ENCODE results near the gene FIS1. TPM values are rescaled to one million over a fixed set of nuclear protein-coding genes. Genes with fewer than 3 reads are reported as not detected.
"Not testable (repeated sequence)": the region's sequence is repeated elsewhere in the genome, so short reads cannot be mapped to it uniquely, and the experiment has no call there.

FIS1 gene
- total RNA-seq, 1 experiment from 2014 or later = 239 TPM

- peak; percentile 17 for DNase-seq (ENCODE audit: low read depth)
Measured at GRCh38 chr7:101258243-101258731, 13.4 kb upstream of the FIS1 start.

- no peak for DNase-seq (ENCODE audit: low read depth)
Measured at GRCh38 chr7:101255796-101256195, 10.9 kb upstream of the FIS1 start.

DNA sequence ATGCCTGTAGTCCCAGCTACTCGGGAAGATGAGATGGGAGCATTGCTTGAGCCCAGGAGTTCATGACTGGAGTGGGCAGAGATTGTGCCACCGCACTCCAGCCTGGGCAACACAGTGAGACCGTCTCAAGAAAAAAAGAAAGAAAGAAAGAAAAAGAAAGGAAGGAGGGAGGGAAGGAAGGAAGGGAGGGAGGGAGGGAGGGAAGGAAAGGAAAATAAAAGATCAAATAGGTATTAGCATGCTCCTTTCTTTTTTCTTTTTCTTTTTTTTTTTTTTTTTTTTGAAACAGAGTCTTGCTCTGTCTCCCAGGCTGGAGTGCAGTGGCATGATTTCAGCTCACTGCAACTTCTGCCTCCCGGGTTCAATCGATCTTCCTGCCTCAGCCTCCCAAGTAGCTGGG lies 8.3 kb upstream of the FIS1 start:
- DNase-seq (ENCODE audit: low read depth) = not testable (repeated sequence)

DNA sequence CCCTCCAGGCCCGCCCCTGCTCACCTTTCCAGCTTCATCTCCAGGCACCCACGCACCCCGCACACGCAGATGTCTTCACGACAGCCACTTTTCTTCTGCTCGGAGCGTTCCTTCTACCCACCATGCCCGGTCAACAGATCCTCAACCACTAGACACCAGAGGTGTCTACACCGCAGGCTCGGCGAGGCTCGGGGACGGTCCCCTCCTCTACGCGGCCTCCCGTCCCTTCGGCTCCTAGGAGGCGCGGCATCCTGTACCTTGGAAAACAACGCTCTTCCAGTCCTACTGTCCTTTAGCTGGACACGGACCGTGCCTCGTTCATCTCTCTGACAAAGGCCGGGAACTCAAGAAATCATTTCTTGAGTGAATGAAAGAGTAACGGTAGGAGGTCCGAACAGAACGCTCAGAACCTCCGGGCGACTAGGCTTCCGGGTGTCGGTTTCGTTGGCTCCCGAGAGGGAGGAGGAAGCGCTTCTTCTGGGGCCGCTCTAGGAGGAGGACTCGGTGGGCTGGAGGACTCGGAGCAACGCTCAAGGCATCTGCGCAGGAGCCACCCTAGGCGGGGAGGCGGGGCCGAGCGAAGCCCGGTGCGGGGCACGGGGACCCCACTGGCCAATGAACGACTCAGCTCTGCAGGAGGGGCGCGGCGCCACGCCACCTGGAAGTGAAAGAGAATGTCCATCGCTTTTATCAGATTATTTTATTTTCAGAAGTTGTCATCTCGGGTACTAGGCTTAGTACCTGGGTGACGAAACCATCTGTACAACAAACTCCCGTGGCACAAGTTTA lies 7.2 kb upstream of the FIS1 start:
- peak; percentile 98 for DNase-seq (ENCODE audit: low read depth)

DNA sequence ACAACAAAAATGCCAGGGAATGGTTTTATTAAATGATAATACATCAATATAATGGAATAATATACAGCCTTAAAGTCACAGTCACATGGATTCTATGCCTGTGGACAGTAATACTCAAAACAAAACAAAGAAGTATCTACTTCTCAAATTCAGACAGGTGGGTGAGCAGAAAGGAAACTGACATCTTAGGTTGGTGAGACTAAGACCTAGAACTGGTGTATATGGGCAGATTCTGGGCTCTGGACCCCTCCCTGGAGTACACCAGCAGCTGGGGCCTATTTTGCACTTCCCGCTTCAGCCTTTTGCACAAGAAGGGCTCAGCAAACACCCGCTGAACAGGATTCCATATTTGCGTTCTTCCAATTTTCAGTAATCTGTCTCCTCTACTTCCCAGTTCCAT lies 5.4 kb upstream of the FIS1 start:
- DNase-seq (ENCODE audit: low read depth) = no peak

GRCh38 chr7:101248276-101248675 lies 3.4 kb upstream of the FIS1 start:
- no peak for DNase-seq (ENCODE audit: low read depth)

DNA sequence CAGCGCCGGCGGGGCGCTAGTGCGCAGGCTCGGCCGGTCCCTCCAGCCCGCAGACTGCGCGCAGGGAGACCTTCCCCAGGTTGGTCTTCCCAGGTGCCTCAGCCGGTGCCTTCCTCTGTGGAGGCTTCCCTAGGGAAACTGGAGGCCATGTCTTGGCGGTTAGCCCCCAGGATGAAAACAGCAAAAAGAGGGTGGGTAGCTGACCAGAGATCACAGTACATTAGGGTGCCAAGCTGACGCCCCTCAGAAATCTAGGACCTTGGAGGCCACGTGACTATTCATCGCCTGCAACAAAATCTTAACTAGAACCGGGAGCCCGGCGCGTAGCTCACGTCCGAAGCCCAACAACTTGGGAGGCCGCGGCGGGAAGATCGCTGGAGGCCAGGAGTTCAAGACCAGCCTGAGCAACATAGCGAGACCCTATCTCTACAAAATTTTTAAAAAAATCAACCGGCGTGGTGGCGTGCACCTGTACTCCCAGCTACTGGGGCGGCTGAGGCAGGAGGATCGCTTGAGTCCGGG lies 327 bp upstream of the FIS1 start:
- no peak for DNase-seq (ENCODE audit: low read depth)

GRCh38 chr7:101243646-101244374 lies 1.1 kb downstream of the FIS1 start:
- no peak for DNase-seq (ENCODE audit: low read depth)

- no peak for DNase-seq (ENCODE audit: low read depth)
Measured at GRCh38 chr7:101241443-101242349, 3.2 kb downstream of the FIS1 start.

GRCh38 chr7:101241015-101241363 lies 3.9 kb downstream of the FIS1 start:
- no peak for DNase-seq (ENCODE audit: low read depth)

GRCh38 chr7:101240226-101241014 lies 4.5 kb downstream of the FIS1 start:
- DNase-seq (ENCODE audit: low read depth) = no peak

- DNase-seq (ENCODE audit: low read depth) = no peak
Measured at GRCh38 chr7:101239951-101240220, 5.0 kb downstream of the FIS1 start.

DNA sequence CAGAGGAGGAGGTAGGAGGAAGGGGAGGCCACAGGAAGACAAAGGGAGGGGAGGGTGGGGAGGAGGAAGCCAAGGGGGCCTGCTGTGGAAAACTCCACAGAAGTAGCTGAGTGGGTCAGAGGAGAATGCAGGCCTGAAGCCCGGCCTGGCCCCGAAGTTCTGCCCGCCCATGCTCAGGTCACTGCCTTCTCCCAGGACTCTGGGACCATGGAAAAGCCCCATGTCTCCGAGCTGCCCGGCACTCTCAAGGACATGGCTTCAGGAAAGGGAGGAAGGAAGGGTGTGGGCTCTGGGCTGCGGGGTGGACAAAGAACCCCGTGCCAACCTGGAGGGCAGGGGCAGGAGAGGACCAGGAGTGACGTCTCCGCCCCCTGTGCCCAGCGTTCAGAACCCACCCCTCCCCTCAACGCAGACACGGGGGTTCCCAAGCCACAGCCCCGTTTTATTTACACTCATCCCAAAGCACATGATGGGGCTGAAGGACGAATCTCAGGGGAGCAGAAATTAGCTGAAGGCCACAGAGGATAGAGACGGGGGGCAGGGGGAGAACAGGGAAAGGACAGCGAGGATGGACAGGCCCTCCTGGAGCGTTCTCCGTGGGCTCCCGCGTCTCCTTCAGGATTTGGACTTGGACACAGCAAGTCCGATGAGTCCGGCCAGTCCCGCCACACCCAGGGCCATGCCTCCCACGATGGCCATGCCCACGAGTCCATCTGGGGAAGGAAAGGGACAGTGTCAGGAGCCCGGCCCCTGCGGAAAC lies 5.5 kb downstream of the FIS1 start:
- no peak for DNase-seq (ENCODE audit: low read depth)

DNA sequence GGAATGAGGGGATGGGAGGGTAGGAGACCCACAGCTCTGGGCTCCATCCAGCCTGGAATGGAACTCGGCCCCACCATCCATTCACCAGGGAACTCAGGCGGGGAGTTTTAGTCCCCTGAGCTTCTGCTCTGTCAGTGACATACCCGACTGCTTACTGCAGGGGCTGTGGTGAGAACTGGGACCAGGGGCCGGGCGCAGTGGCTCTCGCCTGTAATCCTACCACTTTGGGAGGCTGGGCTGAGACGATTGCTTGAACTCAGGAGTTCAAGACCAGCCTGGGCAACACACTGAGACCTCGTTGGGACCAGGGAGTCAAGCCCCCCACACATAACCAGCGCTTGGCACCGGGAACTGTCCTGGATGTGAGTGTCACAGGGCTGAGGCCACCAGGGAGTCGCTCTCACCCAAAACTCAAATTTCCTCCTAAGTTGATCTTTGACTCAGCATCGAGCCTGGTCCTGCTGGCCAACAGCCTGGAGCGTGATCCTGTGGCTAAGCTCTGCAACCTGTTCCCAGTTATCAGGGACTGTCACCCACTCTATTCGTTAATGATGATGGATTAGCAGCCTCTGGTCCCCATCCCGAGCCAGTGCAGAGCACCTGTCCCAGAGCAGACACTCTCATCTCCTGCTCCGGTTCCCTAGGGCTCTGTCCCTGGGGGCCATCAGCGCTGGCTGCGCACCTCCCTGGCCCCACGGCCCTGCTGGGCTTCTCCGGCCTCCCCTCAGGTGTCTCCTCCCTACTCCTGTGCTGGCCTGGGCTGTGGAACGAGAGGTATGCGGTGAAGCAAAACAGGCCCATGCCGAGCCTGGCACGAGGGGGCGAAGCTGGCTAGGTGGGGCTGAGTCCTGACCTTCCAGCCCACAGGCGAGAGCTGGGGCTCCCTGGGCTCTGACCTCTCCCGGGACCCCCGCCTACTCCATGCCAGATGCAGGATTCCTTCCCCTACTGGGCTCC lies 6.4 kb downstream of the FIS1 start:
- DNase-seq (ENCODE audit: low read depth) = no peak

GRCh38 chr7:101237206-101238067 lies 7.4 kb downstream of the FIS1 start, which contains the start of gene CLDN15:
Gene CLDN15, minus strand, starts transcription at chr7:101237802. Its CDS starts 221 bp downstream, at chr7:101237581.
- DNase-seq (ENCODE audit: low read depth) = no peak

GRCh38 chr7:101236292-101236835 lies 8.5 kb downstream of the FIS1 start:
- no peak for DNase-seq (ENCODE audit: low read depth)

DNA sequence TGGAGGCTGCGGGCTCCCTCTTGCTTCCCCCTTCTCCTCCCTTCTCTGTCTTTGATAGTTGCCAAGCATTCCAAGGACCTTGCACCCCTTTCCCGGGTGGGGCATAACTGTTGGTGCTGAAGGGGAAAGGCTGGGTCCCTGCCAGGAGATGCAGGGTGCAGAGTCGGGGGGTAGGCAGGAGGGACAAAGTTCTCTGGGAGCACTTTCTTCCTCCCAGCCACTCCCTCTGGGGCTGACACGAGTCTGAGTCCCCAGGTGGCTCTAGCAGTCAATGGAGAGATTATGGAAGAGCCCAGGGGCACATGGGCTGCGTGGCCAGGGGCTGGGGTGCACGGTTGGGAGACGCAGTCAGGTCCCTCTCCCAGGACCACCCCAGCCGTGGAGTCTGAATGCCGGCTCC lies 9.4 kb downstream of the FIS1 start:
- no peak for DNase-seq (ENCODE audit: low read depth)

DNA sequence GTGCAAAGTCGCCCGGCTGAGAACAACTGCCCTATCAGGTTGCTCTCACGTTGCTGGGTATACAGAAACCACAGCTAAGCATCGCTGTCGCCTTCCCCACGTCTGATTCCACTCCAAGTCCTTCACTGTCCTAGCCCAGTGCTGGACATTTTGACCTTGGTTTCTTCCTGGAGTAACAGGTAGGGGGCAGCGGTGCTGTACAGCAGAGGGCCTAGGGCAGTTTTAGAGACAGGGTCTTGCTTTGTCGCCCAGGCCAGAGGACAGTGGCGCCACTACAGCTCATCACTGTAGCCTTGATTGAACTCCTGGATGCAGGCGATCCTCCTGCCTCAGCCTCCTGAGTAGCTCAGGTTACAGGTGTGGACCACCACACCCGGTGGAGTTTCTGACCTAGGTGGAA lies 9.8 kb downstream of the FIS1 start:
- no peak for DNase-seq (ENCODE audit: low read depth)

All from RPMI7951 (cell line).